Measurements from ENCODE around the gene TTC39A.
"Not testable (repeated sequence)": the region's sequence is repeated elsewhere in the genome, so short reads cannot be mapped to it uniquely, and the experiment has no call there.

The TTC39A gene

DNA sequence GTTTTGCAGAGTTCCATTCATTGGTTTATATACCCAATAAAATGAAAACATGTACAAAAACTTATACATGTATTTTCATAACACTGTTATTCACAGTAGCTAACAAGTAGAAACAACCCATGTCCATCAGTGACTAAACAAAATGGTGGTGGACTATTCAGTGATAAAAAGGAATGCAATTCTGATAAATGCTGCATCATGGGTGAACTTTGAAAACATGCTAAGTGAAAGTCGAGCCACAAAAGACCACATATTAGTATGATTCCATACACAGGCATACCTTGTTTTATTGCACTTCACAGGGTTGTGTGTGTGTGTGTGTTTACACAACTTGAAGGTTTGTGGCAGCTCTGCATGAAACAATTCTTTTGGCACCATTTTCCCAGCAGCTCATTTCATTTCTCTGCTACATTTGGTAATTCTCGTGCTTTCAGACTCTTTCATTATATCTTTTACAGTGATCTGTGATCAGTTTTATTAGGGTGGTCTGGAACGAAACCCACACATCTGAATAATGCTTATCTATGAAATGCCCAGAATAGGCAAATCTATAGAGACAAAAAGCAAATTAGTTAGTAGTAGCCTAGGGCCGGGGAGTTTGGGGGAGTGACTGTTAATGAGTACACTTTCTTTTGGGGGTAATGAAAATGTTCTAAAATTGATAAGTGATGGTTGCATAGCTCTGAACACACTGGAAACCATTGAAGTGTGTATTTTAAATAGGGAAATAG is 67.0 kb downstream of the TTC39A start:
- no peak for DNase-seq (ENCODE audit: low read depth in 1 of 2, low spot score in 1 of 2)
- TF ChIP-seq JUND (IDR thresholded peaks at IDR 0.05; ENCODE audit: low read depth) = no peak
- in situ Hi-C loops (cut with HindIII; ENCODE audit: low pct_unique_long_range_greater_than_20kb, low sequenced_read_pairs) = no loop called here

DNA sequence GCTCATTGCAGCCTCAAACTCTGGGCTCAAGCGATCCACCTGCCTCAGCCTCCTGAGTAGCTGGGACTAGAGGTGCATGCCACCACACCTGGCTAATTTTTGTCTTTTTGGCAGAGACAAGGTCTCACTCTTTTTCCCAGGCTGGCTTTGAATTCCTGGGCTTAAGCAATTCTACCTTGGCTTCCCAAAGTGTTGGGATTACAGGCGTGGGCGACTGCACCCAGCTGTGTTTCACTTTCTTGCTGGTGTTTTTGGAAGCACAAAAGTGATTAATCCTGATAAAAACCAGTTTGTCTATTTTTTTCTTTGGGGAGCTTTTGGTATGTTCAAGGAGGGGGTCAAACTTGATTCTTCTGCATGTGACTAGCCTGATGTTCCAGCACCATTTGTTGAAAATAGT is 75.0 kb downstream of the TTC39A start:
- no peak for TF ChIP-seq JUND (IDR thresholded peaks at IDR 0.05; ENCODE audit: low read depth)
- no peak for DNase-seq (ENCODE audit: low read depth in 1 of 2, low spot score in 1 of 2)
- in situ Hi-C loops (cut with HindIII; ENCODE audit: low pct_unique_long_range_greater_than_20kb, low sequenced_read_pairs) = no loop called here

DNA sequence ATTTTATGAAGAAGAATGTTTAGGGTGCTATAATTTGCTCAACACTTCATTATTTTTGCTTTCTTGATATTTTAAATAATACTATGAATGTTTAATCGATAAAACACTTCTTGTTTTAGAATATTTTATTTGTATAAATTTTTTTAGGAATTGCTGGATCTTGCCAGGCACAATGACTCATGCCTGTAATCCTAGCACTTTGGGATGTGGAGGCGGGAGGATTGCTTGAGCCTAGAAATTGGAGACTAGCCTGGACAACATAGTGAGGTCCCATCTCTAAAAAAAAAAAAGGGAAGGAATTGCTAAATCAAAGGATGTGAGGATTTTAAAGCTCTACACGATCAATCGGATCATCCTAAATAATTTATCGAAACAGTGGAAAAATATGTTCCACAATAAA is 76.7 kb downstream of the TTC39A start:
- in situ Hi-C loops (cut with HindIII; ENCODE audit: low pct_unique_long_range_greater_than_20kb, low sequenced_read_pairs) = no loop called here
- DNase-seq (ENCODE audit: low read depth in 1 of 2, low spot score in 1 of 2) = no peak
- no peak for TF ChIP-seq JUND (IDR thresholded peaks at IDR 0.05; ENCODE audit: low read depth)

DNA sequence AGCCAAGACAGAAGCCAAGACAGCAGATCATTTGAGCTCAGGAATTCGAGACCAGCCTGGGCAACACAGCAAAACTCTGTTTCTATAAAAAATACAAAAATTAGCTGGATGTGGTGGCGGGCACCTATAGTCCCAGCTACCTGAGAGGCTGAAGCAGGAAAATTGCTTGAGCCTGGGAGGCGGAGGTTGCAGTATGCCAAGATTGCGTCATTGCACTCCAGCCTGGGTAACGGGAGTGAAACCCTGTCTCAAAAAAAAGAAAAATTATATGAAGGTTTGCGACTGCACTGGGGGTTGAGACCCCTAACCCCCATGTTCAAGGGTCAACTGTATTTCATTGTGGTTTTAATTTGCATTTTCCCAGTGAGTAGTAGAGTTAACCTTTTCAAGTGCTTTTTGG is 78.0 kb downstream of the TTC39A start:
- no peak for TF ChIP-seq JUND (IDR thresholded peaks at IDR 0.05; ENCODE audit: low read depth)
- in situ Hi-C loops (cut with HindIII; ENCODE audit: low pct_unique_long_range_greater_than_20kb, low sequenced_read_pairs) = no loop called here
- no peak for DNase-seq (ENCODE audit: low read depth in 1 of 2, low spot score in 1 of 2)

DNA sequence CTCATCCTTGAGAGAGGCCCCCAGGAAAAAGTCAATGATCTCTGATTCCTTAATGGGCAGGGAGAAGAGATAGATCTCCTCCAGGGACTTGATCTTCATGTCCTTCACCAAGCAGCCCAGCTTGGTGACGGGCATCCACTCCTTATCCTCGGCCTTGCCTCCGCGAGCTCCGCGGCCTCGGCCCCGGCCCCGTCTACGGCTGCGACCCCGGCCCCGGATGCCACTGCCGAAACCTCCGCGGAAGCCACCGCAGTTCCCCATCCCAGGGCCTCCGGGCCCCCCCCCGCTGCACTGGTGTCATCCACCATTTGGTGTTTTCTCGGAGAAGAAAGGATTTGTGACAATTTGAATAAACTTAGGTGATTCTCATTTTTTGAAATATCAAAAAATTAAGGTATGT is 79.2 kb downstream of the TTC39A start:
- in situ Hi-C loops (cut with HindIII; ENCODE audit: low pct_unique_long_range_greater_than_20kb, low sequenced_read_pairs); DNase-seq (ENCODE audit: low read depth in 1 of 2, low spot score in 1 of 2): not testable (repeated sequence)

DNA sequence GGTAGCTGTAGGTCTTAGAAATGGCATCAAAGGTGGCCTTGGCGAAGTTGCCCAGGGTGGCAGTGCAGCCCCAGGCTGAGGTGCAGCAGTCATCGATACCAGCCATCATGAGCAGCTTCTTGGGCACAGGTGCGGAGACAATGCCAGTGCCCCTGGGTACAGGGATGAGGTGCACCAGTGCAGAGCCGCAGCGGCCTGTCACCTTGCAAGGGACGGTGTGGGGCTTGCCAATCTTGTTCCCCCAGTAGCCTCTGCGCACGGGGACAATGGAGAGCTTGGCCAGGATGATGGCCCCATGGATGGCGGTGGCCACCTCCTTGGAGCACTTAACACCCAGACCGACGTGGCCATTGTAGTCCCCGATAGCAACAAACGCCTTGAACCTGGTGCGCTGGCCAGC is 79.6 kb downstream of the TTC39A start:
- DNase-seq (ENCODE audit: low read depth in 1 of 2, low spot score in 1 of 2); in situ Hi-C loops (cut with HindIII; ENCODE audit: low pct_unique_long_range_greater_than_20kb, low sequenced_read_pairs): not testable (repeated sequence)

DNA sequence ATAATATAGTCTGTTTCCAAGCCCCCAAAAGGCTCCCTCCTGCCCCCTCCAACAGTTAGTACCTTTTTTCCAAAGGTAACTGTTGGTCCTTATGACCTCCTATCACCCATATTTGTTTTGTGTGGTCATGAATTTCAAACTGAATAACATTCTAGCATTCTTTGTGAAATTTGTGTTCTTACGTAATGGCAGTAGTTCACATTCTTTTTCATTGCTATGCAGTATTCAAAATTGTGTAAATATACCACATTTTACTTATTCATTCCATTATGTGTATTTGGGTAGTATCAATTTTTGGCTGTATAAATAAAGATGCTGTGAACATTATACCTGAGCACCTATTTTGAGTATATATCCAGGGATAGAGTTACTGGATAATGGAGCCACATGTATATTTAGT is 80.9 kb downstream of the TTC39A start:
- DNase-seq (ENCODE audit: low read depth in 1 of 2, low spot score in 1 of 2) = no peak
- no peak for TF ChIP-seq JUND (IDR thresholded peaks at IDR 0.05; ENCODE audit: low read depth)
- in situ Hi-C loops (cut with HindIII; ENCODE audit: low pct_unique_long_range_greater_than_20kb, low sequenced_read_pairs) = no loop called here

DNA sequence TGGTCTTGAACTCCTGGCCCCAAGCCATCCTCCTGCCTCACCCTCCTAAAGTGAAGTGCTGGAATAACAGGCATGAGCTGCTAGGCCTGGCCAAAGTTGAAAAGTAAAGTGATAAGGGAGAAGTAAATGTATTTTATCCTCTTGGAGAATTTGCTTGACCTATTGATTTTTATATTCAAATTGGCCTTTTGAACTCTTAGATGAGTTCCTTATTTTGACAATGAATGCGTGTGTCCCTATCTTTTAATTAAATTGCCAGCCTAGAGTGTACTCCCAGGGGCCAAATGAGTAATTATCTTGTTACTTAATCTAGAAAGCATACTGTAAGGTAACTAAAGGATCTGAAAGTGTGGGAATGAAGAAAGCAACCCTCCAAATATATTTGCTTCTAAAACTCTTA is 82.9 kb downstream of the TTC39A start:
- DNase-seq (ENCODE audit: low read depth in 1 of 2, low spot score in 1 of 2) = no peak
- no peak for TF ChIP-seq JUND (IDR thresholded peaks at IDR 0.05; ENCODE audit: low read depth)
- in situ Hi-C loops (cut with HindIII; ENCODE audit: low pct_unique_long_range_greater_than_20kb, low sequenced_read_pairs) = no loop called here

DNA sequence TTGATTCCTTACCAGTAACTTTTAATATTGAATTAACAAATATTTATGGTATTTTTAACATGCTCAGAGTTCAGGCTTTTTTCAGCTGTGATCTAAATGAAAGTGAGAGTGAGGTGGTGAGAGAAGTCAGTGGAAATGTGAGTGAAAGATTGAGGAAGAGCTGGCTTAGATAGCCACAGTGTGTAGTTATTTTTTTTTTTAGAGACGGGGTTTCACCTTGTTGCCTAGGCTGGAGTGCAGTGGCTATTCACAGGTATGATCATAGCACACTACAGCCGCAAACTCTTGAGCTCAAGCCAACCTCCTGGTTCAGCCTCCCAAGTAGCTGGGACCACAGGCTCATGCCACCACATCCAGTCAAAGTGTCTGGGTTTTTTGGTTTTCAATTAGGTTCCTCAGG is 83.3 kb downstream of the TTC39A start:
- no peak for TF ChIP-seq JUND (IDR thresholded peaks at IDR 0.05; ENCODE audit: low read depth)
- in situ Hi-C loops (cut with HindIII; ENCODE audit: low pct_unique_long_range_greater_than_20kb, low sequenced_read_pairs) = no loop called here
- DNase-seq (ENCODE audit: low read depth in 1 of 2, low spot score in 1 of 2) = no peak

DNA sequence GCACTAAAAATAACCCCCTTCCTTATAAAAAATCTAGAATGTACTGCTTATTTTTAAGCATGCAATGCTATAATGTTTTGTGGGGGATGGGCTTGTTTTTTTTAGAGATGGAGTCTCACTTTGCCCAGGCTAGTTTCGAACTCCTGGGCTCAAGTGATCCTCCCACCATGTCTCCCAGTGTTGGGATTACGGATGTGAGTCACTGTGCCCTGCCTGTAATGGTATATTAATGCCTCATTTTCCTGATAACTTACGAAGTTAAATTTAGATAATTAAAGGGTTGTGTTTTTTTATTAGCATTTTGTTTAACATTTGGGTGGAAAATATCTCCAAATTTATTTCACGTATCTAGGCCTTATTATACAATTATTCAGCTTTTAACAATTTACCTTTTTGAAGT is 87.8 kb downstream of the TTC39A start:
- no peak for TF ChIP-seq JUND (IDR thresholded peaks at IDR 0.05; ENCODE audit: low read depth)
- in situ Hi-C loops (cut with HindIII; ENCODE audit: low pct_unique_long_range_greater_than_20kb, low sequenced_read_pairs) = no loop called here
- no peak for DNase-seq (ENCODE audit: low read depth in 1 of 2, low spot score in 1 of 2)

DNA sequence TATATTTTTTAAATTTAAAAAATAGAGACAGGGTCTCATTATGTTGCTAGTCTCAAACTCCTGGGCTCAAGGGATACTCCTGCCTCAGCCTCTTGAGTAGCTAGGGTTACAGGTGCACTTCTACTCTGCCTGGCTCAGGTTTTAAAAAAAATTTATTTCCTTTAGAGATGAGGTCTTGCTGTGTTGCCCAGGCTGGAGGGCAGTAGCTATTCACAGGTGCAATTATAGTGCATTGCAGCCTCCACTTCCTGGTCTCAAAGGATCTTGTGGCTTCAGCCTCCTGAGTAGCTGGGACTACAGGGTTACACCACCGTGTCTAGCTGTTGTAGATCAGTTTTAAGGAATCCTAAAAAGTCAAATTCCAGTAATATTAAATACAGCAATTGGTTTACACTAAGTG is 89.2 kb downstream of the TTC39A start:
- DNase-seq (ENCODE audit: low read depth in 1 of 2, low spot score in 1 of 2) = no peak
- no peak for TF ChIP-seq JUND (IDR thresholded peaks at IDR 0.05; ENCODE audit: low read depth)
- in situ Hi-C loops (cut with HindIII; ENCODE audit: low pct_unique_long_range_greater_than_20kb, low sequenced_read_pairs) = no loop called here

DNA sequence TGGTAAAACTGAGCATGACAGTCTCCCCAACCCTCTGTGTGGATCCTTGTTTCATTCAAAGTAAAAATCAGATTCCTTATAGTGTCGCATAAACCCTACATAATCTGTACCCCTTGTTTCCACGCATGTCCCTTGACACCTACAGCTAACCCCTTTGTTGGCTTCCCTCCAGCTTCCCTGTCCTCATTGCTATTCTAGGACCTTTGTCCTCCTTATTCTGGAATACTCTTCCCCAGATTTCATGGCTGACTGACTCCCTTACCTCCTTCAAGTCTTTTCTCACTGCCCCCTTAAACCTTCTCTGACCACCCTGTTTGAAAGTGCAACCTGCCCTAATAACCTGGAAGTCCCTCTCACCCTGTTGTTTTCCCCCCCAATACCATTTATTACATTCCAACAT is 90.3 kb downstream of the TTC39A start:
- in situ Hi-C loops (cut with HindIII; ENCODE audit: low pct_unique_long_range_greater_than_20kb, low sequenced_read_pairs) = no loop called here

DNA sequence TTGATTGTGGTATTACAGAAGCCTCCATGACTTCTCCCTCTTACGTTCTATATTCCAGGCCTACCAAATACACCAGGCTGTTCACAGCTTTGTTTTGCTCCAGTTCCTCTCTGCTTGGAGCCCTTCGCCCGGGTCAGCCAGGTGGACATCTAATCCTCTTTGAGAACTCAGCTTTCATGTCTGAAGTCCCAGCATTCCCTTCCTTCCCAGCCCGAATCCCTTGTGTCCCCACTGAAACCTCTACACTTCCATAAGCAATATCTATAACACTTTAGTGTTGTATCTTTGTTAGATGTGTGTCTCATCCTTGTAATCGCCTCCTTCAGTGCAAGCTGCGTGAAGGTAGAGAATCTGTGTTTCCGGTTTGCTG is 92.3 kb downstream of the TTC39A start:
- in situ Hi-C loops (cut with HindIII; ENCODE audit: low pct_unique_long_range_greater_than_20kb, low sequenced_read_pairs) = no loop called here
- DNase-seq (ENCODE audit: low read depth in 1 of 2, low spot score in 1 of 2) = no peak
- no peak for TF ChIP-seq JUND (IDR thresholded peaks at IDR 0.05; ENCODE audit: low read depth)

More for the DNA sequence above, 90.3 kb downstream of the TTC39A start:
- no peak for DNase-seq (ENCODE audit: low read depth in 1 of 2, low spot score in 1 of 2)
- no peak for TF ChIP-seq JUND (IDR thresholded peaks at IDR 0.05; ENCODE audit: low read depth)

DNA sequence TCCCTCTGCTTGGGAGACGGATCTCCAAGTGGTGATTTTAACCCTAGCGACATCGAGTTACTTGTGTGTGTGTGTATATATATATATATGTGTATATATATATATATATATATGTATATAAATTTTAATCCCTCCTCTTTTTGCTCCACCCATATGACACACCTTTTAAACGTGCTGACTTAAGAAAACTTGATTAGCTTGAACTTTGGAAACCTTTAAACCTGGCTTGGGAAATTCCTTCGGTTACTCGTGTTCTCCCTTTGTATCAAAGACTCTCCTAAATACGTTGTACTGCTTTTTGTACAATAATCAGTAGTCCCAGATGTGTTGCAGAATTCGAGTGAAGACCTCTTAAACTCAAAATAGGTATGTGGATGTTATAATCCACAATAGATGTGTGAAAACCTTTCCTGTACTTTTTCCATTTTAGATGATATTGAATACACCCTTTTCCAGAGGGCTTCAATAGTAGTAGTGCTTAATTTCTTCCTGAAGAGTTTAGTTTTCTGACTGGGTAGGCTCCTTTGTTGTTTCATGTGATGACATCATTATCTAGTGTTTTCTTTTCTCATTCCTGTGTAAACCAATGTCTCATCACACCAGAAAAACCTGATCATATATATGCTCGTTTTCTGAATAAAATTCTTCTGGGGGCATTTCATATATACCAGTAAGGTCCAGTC is 92.9 kb downstream of the TTC39A start:
- in situ Hi-C loops (cut with HindIII; ENCODE audit: low pct_unique_long_range_greater_than_20kb, low sequenced_read_pairs) = no loop called here
- peak in 1 of 2 experiments; percentile 39 for DNase-seq (ENCODE audit: low read depth in 1 of 2, low spot score in 1 of 2)
- no peak for TF ChIP-seq JUND (IDR thresholded peaks at IDR 0.05; ENCODE audit: low read depth)

All from T47D (cell line).